ENCODE results near the gene AP2B1.
A peak's percentile ranks its signal among the peaks of the same experiment; 100 is the strongest.
"Not testable (repeated sequence)": the region's sequence is repeated elsewhere in the genome, so short reads cannot be mapped to it uniquely, and the experiment has no call there.

Gene AP2B1

DNA sequence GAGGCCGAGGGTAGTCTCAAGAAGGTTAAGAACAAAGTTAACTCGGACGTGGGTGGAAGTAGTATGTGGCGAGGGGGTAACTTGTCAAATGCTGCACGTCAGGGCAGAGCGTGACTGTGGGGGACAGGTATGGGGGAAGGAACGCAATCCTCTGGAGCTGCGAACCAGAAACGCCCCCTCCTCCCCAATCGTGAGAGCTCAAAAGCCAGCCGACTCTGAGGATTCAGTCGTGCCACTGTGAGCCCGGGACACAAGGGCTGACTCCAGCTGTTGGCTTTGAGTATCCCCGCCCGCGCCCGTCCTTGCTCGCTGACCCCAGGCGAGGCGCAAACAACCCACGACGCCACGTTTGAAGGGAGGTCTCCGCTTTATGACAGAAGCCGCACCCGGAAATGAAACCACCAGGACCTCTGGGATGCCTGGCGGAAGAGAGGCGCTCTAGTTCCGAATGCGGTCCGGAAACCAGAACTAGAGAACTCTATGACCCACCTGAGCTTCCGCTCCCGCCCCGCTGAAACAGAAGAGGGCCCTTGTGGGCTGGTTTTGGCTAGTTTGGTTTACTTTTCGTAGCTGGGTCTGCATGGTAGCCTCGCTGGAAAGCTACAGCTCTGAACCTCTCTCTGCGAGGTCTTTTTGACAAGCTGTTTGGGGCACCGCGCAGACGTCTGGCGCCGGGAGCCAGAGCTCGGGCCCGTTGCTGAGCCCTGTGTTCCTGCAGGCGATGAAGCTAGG lies 8.8 kb upstream of the AP2B1 start, which contains the start of gene PEX12:
Gene PEX12, minus strand, starts transcription at position 375 of the 732 bp plus-strand sequence. CDS start 550 bp downstream, outside the sequence.
- DNase-seq: peak; percentile 90

DNA sequence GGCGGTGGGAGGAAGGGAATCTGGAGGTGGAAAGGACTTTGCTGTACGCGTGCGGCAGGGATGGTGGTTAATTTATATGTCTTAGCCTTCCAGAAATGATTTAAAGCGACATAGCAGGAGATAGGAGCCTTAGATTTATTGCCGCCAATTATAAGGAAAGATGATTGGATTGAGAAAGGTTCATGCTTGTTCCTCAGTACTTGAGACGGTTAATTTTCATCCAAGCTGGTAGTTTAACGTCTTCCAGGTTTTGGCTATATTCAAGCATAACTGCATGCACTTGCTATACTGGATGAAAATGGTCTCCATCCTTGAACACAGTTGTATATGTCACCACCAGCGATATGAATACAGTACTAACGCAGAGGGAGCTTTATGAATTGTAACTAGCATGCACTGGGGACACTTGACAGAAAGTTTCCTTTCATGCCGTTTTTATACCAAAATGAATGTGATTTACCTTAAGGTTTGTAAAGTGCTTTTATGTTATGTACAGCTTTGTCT lies 8.1 kb upstream of the AP2B1 start:
- DNase-seq: no peak

DNA sequence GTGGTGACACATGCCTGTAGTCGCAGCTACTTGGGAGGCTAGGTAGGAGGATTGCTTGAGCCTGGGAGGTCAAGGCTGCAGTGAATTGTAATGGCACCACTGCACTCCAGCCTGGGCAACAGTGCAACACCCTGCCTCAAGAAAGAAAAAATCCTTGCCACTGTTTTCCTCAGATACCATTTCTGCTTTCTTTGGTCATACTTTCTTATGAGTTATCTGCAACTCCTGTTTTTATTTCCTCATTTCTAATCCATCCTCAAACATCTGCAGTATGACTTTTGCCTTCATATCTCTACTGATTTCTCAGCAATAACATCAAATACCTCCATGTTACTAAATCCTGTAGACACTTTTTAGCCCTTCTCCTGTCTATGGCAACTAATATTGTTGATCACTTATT lies 3.1 kb upstream of the AP2B1 start:
- DNase-seq: no peak

DNA sequence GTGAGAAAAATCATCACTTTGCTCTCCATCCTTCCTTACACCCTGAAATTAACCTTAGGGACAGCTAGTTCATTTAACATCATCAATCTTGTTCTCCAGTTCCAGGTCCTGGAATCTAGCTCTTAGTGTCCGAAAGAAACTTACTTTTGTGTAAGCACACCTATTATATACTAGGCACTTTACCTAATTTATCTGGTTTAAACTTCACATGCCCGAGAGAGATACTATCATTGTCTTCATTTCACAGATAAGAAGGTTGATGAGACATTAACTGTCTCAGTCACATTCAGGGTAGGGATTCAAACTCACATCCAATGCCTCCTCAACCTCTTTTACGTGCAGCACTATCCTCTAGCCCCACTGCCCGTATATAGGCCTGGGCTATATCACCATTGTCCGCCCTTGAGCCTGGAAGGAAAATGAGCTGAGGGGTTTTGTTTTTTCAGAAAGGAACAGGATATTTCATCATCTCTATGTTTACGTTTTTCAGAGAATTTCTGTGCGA lies 501 bp upstream of the AP2B1 start:
- DNase-seq: no peak

DNA sequence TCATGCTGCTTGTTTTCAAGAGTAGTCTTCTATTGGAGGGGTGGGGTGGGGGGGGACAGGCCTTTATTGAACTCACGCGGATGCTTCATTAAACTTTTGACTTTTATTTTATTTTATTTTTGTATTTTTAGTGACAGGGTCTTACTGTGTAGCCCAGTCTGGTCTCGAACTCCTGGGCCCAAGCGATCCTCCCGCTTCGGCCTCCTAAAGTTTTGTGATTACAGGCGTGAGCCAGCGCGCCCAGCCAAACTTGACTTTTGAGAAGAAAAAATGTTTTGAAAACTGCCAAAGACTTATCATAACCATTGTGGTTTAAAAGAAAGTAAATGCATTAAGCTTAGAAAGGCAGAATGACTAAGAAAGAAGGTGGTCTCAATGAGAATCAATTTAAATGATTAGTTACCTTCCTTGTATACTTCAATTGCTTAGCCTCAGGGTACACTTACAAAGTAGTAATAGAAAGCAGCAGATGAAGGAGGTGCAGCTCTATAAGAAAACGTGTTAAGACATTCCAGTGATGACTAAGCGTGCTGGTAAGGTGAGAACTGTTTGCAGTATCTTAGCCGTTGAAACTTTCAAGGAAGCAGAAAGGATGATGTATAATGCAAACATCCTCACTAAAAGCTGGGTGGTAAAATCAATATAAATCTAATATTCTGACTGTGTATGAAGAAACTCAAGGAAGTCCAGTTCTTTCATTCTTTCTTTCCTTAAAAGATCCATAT lies 1.2 kb downstream of the AP2B1 start:
- DNase-seq: peak; percentile 81

DNA sequence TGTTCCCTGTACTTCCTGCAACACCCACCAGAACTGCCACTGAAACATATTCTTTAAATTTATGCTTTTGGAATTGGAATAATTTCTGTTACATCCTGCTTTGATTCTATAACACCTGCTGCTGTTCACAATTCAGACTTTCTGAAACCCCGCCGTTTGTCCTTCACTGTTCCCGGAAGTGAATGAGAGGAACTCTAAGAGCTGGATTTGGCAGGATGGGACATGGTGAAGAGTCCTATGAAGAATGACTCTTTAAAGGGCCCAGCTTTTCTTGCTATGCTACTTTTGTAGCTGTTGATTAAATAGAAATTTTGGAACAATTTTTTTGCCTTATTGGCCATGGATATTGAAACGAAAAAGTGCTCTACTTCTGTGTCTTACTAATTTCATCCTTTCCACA lies 8.9 kb downstream of the AP2B1 start:
- no peak for DNase-seq

DNA sequence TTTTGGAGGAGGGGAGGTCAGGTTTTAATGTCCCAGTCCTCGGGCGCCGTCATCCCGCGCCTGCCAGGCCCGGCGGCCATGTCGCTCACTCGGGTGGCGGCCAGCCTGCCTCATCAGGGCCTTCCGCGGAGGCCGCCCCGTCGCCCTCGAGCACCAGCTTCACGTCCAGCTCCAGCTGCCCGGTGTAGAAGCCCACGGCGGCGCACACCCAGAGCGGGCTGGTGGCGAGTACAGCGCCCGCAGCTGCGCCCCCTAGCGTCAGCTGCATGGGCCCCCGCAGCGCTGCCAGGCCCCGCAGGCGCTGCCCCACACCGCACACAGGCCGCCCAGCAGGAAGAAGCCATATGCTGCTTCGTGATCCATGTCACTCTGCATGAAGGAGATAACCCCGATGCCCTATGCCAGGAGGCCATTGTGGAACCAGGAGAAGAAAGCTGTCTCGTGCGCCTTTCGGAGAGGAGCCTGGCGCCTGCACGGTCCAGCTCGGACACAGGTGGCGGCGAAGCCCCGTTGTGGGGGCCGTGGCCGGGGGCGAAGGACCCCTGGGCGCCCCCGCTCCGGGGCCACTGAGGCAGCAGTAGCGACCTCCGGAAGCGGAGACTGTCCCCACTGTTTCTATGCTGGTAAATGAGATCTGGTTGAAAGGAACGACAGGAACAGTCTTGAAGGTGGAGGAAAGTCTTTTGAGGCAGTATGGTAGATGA lies 9.6 kb downstream of the AP2B1 start:
- DNase-seq: no peak

DNA sequence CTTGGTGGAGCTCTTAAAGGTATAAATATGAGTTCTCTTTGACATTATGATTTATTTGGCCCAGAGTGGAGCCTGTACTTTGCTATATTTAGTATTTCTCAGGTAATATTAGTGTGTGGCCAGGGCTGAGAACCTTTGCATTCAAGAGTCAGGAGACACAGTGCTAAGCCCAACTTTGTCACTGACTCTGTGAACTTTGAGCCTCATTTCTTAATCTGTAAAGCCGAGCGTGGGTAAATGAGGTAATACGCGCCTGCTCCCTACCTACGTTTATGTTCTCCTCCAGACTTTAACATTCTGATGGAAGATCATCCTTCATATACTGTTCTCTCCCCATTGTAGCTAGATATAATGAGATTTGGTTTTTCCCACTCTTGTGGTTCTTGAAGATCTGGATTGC lies 10.5 kb downstream of the AP2B1 start:
- no peak for DNase-seq

DNA sequence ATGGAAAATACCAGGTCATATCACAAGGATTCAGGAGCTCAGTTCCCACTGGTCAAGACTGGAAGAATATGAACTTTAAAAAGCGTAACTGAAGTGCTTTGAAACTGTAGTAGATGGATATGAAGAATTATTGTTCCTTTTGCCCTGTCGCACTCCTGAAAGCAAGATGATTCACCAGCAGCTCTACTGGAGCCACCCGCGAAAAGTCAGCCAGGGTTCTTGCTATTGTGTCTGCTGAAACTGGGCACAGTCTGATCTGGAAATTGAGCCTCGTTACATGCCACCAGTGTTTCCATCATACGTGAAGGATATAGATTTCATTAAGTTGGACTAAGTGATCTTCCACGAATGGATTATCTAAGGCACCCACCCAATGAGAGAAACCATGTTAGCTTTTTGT lies 16.6 kb downstream of the AP2B1 start:
- DNase-seq: no peak

DNA sequence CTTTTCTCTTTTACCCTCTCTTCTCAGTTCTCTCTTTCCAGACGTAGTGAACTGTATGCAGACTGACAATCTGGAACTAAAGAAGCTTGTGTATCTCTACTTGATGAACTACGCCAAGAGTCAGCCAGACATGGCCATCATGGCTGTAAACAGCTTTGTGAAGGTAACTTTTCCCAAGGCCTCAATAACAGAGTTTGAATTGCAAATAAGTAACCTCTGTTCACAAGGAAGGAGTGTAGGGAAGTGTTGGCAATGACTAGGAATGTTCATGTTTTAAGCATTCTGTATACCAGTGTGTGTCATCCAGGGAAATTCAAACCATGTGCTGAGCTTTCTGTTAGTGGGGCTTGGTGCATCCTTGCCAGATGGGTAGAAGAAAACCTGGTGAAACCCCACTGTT lies 18.6 kb downstream of the AP2B1 start:
- DNase-seq: no peak

DNA sequence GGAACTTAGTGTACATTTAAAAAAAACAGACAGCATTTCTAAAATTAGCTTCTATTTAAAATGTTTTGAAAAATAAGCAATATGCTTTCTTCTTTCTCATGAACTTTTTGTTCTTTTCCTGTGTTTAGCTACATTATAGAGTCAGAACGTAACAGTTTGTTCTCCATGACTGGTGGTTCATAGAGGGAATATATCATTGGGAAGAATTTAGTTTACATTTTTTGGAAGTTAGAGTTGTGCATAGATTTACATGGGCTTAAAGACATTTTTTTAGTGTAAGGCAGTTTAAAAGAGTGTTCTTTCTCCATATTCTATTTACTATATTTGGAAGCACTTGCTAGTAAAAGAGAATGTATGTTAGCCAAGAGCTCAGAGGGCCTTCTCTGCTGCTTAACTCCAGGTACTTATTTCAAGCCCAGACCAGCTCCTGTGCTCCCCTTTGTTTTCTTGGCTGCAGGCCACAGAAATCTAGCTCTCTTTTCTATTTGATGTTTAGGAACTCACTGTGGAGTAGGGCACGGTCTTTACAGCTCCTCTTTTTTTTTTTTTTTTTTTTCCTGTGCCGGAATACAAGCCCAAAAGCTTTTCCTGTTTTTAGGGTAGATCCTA lies 20.2 kb downstream of the AP2B1 start:
- no peak for DNase-seq

DNA sequence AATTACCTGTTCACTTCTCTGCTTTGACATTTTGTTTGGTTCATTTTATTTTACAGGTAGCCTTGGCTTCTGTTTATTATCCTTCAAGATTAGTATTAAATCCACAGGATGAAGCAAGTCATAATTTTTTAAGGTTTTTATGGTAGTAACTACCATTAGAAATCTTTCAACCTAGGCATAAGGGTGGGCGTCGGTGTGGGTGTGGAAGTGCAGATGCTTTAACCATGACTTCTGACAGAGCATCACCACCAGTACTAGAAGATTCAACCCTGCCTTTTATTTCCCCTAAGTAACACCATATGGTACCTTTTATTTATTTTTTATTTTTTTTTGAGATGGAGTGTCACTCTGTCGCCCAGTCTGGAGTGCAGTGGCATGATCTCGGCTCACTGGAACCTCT lies 22.7 kb downstream of the AP2B1 start:
- DNase-seq: no peak

DNA sequence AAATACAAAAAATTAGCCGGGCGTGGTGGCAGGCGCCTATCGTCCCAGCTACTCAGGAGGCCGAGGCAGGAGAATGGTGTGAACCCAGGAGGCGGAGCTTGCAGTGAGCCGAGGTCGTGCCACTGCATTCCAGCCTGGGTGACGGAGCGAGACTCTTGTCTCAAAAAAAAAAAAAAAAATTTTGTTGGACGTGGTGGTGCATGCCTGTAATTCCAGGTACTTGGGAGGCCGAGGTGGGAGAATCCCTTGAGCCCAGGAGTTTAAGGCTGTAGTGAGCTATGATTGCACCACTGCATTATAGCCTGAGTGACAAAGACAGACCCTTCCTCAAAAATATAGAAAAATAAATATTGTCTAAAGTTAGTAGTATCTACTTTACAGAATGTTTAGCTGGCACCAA lies 23.6 kb downstream of the AP2B1 start:
- not testable (repeated sequence) for DNase-seq

DNA sequence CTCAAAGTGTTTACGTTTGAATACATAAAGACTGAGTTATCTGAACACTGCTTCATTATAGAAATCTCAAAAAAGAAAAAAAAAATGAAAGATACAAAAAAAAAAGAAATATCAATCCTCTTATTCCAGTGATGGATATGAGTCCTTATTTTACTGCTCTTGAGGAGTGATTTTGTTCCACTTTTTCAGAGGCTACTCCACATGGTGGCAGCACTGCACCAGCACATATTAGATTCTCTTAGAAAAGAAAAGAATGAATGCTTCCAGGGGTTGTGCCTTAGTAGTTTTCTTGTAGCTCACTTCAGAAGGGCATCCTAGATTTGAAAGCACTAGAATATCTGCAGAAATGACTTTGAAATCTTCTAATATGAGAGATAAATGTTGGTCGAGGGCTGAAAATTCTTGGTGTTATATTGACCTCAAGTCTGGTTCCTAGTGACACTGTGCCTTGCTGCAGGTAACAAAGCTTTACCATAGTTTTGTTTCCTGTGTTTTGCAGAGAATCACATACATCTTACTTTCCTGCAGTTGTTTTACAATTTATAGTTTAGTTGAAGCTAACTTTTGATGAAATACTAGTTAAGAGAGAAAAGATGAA lies 25.9 kb downstream of the AP2B1 start:
- DNase-seq: no peak

DNA sequence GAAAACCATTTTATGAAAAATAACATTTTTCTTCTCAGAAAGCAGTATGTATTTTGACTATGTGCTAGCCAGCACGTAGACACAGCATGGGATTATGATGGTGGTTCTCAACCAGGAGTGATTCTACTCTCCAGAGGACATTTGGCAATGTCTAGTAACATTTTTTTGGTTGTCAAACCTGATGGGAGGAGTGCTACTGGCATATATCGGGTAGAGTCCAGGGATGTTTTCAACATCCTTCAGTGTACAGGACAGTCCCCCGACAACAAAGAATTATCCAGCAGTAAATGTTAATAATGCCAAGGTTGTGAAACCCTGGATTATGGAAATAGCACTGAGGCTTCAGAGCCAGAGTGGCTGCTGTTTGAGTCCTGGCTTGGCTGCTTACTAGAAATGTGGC lies 27.7 kb downstream of the AP2B1 start:
- no peak for DNase-seq

DNA sequence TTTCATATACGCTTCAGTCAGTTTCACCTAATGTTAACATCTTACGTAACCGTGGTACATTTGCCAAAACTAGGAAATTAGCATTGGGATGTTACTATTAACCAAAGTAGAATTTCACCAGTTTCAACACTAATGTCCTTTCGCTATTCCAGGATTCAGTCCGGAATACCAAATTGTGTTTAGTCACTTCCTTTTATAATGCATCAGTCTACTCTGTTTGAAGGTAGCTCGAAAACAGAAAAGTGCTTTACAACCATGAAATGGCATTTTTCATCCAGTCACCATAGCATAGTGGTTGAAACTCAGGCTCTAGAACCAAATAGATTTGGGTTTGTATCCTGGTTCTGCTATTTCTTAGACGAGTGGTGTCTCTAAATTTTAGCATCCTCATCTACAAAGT lies 29.4 kb downstream of the AP2B1 start:
- no peak for DNase-seq

DNA sequence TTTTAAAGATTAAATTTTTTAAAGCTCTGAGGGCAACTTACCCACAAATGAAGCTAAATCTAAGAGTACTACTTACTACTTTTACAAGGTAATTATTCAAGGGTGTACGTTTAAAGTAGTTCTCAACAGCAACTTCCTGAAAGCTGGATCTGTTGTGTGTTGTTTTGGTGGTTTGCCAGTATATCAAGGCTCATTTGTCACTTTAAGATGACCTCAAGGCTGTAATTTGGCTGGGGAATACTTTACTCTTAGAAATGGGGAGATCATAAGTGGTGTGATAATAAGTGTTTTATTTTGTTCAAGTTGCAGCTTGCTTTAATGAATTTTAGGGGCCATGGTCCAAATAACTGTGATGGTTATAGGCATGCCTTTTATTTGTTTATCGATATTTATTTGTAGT lies 30.4 kb downstream of the AP2B1 start:
- DNase-seq: no peak

DNA sequence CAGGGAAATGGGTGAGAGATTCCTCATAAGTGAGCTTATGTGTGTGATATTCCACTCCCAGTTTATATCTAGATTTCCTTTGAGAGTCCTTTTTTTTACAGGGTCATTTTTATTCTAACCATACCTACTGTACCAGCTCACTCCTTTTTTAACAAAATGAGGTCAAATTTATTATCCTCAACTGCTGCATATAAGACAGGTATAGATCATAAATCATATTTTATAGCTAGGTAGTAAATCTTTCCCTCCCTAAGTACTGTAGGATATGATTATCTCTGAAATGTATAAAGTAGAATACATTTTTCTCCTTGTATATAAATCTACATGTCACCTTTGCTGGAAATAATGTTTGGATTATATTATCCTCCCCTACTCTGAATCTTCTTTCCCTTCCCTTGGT lies 31.5 kb downstream of the AP2B1 start:
- DNase-seq: no peak

DNA sequence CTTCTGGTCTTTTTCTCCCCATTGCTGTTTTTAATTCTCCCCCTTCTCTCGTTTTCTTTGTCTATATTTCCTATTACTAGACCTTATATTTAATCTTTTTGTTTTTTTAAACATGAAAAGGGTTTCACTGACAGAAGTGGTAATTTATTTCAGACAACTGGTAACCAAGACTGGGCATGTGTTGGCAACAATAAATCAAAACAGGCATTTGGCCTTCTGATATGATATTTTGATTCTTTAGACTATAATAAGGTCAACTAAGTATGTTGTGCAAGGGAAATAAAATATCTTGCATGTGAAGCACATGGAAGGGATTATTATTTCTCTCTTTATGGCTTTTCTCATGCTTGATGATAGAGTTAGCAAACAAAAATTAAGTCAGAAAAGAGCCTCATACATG lies 34.6 kb downstream of the AP2B1 start:
- no peak for DNase-seq

DNA sequence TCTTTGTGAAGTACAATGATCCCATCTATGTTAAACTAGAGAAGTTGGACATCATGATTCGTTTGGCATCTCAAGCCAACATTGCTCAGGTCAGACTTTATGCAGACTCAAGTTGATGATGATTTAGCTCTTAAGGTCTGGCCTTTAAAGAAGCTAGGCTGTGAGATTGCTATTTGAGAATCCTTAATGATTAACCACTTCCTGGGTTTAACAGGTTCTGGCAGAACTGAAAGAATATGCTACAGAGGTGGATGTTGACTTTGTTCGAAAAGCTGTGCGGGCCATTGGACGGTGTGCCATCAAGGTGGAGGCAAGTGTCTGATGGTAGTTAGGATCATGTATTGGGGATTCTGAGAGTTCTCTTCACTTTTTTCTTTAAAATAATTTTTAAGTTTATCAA lies 40.3 kb downstream of the AP2B1 start:
- DNase-seq: no peak

DNA sequence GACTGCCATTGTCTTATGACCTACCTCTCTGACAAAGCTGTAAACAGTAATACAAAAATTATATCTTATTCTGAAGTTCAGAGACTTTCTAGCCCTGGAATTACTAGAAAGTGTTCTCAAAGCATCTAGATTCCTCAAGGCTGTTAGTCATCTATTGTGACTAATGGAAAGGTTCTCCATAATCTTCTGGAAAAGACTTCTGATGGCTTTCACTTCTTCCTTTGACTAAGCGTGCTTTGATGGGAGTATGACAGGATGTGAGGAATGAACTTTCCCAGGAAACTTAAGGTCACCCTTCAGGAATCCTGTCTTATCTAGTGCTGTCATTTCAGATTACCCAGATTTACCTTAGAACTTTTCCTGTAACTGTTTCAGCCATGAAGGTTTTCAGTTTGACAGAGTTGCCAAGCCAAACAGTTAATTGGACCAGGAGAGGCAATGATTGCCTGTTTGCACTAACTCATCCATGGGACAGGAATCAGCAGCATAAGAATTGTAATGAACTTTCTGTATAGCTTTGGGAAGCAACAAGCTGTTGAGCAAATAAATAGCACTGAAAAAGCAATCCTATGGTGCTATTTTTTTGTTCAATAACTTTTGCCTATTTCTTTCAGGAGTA lies 43.5 kb downstream of the AP2B1 start:
- peak; percentile 84 for DNase-seq

DNA sequence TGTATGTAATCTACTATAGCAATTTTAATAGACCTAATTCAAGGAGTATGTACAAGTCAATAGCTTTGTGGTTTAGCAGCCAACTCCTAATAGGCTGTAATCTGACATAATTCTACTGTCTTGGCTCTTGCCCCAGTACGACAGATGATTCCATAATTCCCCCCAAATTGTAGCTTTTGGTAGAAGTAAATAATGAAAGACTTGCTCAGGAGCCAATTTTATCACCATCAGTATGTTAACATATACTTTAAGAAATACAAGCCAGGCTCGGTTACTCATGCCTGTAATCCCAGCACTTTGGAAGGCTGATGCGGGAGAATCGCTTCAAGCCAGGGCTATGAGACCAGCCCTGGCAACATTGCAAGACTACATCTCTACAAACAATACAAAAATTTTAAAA lies 53.9 kb downstream of the AP2B1 start:
- no peak for DNase-seq

All from NCI-H226 (cell line).